KOPT-K1 (cell line): Measurements from ENCODE around the gene RYR2.

Experiments used
- H3K27ac ChIP-seq: fragments of 200-600 bp; sonication (generic); 2 replicates; pipeline ENCODE4 v1.5.1; 2016; ENCODE audit warnings: antibody characterized with exemption, mild to moderate bottlenecking, low read depth, low read length; ENCODE audit not compliant: poor library complexity, severe bottlenecking
- H3K36me3 ChIP-seq: fragments of 200-600 bp; sonication (generic); 2 replicates; pipeline ENCODE4 v1.5.1; 2017; ENCODE audit warnings: antibody characterized with exemption, mild to moderate bottlenecking, low read length, moderate library complexity; ENCODE audit not compliant: insufficient read depth
- H3K9me3 ChIP-seq: fragments of 200-600 bp; sonication (generic); 2 replicates; pipeline ENCODE4 v1.5.1; 2017; ENCODE audit warnings: antibody characterized with exemption, low read length, mild to moderate bottlenecking; ENCODE audit not compliant: insufficient read depth, poor library complexity, severe bottlenecking

RYR2 gene

DNA sequence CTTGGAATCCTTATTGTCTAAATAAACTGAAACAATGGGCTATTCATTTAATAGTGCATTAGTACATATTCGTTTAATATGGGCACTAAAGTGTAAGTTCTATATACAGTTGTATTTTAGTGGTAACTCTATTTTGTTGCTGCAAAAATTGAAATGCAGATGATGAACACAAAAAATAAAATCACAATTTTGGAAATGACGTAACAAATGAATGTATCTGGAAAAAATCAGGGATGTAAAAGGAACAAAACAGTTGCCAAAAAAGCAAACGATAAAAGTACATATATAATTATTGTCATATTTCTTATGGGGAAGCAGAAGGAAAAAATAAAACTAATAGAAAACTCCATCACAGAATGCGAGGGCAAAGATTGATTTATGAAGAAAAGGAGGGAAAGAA lies 254.9 kb downstream of the RYR2 start:
- Histone ChIP-seq H3K9me3 (no peaks in the 10 kb centered on the region), H3K36me3 (no peaks in the 10 kb centered on the region), H3K27ac (no peak overlapping the region)

DNA sequence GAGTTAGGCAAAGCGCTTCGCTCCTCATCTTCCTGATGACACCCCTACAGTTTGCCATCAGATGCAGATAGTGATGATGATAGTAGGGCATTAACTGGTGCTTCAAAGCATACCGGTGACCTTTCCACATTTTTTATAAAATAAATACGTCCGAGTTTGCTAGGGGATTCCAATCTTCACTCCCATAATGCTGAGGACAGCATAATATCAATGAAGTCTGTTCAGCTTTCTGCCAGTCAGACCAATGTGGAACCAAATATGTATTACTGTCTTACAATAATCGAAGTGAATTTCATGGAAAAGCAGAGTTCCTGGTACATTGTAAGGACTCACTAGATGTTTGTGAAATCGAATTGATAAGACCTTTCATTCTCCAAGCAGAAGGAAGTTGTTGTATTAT lies 258.7 kb downstream of the RYR2 start:
- Histone ChIP-seq H3K9me3 (no peaks in the 10 kb centered on the region), H3K27ac (no peak overlapping the region), H3K36me3 (no peaks in the 10 kb centered on the region)

DNA sequence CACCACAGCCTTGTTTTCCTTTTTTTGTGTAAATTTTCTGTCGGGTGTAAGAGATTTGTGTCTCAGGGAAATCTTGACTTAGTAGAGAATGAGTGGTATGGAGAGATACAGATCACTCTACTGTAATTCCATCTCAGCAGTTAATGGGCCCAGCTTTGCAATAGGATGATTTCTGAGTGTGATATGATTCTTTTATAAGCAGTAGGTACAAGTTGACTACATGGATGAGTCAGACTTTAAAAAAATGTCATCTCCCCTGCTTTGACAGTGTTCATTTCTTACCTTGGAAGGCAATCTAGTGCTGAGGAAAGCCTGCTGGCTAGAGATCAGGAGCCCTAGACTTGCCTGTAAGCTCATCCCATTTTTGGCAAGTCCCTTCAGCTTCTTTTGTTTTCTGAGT lies 261.9 kb downstream of the RYR2 start:
- H3K9me3 ChIP-seq, result no peaks in the 10 kb centered on the region
- H3K36me3 ChIP-seq, result no peaks in the 10 kb centered on the region
- no peak overlapping the region for H3K27ac ChIP-seq

DNA sequence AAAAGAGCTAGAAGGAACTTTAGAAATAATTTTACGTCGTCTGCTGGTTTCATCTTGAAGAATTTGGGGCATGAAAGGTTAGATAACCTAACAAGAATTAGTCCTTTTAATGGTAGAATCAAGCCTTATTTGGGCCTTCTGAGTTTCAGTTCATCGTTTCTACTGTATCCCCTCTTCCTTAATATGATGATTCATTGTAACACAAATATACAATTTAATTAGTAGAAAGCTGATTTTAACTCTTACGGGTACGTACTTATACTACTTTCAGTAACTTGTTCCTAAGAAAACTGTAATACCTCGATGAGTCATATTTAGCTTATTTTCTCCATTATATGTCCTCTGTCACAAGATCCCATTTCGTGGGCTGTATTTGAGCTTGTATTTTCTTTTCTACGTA lies 264.7 kb downstream of the RYR2 start:
- H3K36me3 ChIP-seq, result no peaks in the 10 kb centered on the region
- H3K9me3 ChIP-seq, result no peaks in the 10 kb centered on the region
- H3K27ac ChIP-seq, result no peak overlapping the region

DNA sequence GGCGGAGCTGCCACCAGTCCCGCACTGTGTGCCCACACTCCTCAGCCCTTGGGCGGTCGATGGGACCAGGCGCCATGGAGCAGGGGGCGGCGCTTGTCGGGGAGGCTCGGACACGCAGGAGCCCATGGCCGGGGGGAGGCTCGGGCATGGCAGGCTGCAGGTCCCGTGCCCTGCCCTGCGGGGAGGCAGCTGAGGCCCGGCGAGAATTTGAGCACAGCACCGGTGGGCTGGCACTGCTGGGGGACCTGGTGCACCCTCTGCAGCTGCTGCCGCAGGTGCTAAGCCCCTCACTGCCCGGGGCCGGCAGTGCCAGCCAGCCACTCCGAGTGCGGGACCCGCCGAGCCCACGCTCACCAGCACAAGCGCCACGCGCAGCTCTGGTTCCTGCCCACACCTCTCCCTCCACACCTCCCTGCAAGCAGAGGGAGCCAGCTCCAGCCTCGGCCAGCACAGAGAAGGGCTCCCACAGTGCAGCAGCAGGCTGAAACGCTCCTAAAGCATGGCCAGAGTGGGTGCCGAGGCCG lies 267.7 kb downstream of the RYR2 start:
- Histone ChIP-seq H3K36me3 (no peaks in the 10 kb centered on the region), H3K27ac (no peak overlapping the region), H3K9me3 (no peaks in the 10 kb centered on the region)

DNA sequence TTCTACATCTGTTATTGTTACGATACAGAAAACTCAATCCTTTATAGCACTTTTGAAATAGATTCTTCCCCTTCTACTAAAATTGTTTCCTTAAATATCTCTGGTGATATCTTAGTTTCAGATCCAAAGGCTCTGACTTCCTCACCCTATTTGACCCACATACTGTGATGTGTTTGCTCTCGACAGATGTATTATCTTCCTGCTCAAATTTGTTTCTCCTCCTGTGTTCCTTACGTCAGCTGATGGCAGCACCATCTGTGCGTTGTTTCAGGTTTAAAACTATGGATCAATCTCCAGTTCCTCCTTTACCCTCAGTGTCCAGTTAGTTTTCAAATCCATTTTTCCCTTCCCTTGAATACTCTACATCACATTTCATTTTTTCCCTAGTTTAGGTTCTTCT lies 274.4 kb downstream of the RYR2 start:
- Histone ChIP-seq H3K9me3 (no peaks in the 10 kb centered on the region), H3K36me3 (no peaks in the 10 kb centered on the region), H3K27ac (no peak overlapping the region)

DNA sequence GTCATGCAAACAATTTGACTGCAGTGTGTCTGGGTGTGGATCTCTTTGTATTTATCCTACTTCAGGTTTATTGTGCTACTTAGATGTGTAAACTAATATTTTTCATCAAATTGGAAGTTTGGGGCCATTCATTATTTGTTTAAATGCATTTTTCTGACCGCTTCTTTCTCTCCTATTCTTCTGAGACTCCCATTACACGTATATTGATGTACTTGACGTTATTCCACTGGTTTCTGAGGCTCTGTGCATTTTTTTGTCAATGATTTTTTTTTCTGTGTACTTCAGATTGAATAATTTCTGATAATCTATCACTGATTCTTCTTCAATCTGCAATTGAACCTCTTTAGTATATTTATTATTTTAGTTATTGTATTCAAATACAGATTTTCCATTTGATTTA lies 276.8 kb downstream of the RYR2 start:
- no peak overlapping the region for H3K27ac ChIP-seq
- no peaks in the 10 kb centered on the region for H3K9me3 ChIP-seq
- no peaks in the 10 kb centered on the region for H3K36me3 ChIP-seq

DNA sequence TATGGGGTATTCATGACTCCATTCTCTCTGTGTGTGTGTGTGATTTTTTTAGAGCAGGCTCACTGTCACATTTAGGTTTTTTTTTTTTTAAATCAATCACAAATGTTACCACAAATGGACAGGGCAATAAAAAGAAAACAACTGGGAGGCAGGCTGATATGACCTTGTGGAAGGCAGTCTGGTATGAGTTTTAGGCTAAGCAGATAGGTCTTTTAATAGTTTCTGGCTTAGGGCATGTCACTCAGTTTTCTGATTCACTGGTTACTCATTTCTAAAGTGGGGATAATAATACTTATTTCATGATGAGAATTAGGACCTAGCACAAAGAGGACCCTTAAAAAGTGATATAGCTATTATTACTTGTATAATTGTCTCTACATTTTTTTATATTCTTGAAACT lies 278.9 kb downstream of the RYR2 start:
- Histone ChIP-seq H3K27ac (no peak overlapping the region), H3K9me3 (no peaks in the 10 kb centered on the region)

DNA sequence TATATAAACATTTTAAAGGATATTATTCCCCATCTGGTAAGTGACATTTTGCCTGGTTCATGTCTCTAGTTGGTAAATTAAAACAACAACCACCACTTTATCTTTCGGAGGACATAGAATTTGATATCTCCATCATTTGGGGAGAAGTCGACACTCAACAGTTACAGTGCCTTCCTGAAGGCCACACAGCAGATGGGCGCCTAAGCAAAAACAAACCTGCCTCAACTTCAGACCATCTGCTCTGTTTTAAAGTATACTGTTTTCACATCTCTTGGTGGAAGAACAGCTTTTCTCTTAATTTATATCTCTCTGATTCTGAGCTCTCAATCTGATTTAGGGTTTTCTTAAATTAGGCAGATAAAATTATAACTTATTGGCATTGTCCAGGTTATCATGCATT lies 282.2 kb downstream of the RYR2 start:
- Histone ChIP-seq H3K27ac (no peak overlapping the region), H3K9me3 (no peaks in the 10 kb centered on the region), H3K36me3 (no peaks in the 10 kb centered on the region)

More for the DNA sequence above, 278.9 kb downstream of the RYR2 start:
- no peaks in the 10 kb centered on the region for H3K36me3 ChIP-seq

DNA sequence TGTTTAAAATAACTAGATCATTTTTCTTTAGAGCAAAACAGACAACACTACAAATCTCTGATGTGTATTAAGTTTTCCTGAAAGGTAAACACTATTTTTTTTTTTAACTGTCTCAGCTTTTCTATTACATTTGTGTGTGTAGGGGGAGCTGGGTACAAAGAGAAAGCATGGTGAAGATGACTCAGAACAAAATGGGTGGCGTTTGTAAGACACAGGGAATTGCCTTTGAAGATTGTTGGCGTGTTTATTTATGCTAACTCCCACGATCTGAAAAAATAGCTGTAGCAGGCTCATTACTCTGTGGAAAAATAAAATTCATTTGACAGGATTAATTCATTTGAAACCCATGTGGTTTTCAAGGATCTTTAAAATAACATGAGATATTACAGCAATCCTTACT lies 285.1 kb downstream of the RYR2 start:
- no peaks in the 10 kb centered on the region for H3K9me3 ChIP-seq
- no peaks in the 10 kb centered on the region for H3K36me3 ChIP-seq
- no peak overlapping the region for H3K27ac ChIP-seq

DNA sequence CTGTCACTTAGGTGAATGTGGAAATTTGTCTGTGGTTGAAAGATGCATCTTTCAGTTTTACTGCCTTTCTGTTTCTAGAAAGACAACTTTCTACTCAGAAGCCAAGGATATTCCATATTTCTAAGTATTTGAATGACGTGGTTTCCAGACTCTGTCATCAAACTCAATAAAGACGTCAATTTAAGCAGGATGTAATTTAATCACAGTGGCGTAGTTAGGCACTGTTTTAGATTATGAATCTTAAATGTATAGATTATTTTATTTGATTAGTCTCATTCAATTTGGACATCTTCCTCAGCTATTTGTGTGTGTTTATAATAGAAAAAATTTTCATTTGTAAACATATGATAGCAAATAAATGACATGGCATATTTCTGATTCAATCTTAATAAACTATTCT lies 298.9 kb downstream of the RYR2 start:
- Histone ChIP-seq H3K27ac (no peak overlapping the region), H3K36me3 (no peaks in the 10 kb centered on the region)

DNA sequence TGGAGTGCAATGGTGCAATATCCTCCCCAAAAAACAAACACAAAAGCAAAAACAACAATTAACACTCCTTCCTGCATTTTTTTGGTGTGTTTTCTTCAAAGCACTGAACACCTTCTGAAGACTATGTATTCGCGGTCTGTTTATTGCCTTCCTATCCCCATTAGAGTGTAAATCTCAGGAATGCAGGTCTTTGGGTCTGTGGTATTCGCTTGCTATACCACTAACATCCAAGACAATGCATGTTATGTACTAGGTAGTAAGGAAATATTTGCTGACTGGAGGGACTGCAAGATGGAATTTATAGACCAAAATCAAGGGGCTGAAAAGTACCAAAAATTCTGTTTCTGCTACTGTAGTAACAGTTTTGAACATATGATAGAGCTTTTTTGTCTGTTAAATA lies 299.4 kb downstream of the RYR2 start:
- no peak overlapping the region for H3K27ac ChIP-seq
- no peaks in the 10 kb centered on the region for H3K36me3 ChIP-seq

More for the DNA sequence above, 298.9 kb downstream of the RYR2 start:
- no peaks in the 10 kb centered on the region for H3K9me3 ChIP-seq

DNA sequence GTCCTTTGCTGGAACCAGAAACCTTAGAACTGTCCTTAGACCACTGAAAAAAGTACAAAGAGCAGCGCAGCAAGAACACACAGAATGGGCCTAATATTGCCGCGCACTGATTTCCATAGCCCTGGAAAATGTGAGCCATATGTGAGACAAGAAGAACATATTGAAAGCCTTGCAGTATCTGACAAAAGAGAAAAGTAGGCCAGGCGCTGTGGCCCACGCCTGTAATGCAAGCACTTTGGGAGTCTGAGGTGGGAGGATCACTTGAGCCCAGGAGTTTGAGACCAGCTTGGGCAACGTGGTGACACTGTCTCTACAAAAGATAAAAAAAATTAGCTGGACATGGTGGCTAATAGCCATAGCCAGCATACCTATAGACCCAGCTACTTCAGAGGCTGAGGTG lies 300.7 kb downstream of the RYR2 start:
- H3K9me3 ChIP-seq, result no peaks in the 10 kb centered on the region
- no peaks in the 10 kb centered on the region for H3K36me3 ChIP-seq
- H3K27ac ChIP-seq, result no peak overlapping the region

More for the DNA sequence above, 299.4 kb downstream of the RYR2 start:
- no peaks in the 10 kb centered on the region for H3K9me3 ChIP-seq

DNA sequence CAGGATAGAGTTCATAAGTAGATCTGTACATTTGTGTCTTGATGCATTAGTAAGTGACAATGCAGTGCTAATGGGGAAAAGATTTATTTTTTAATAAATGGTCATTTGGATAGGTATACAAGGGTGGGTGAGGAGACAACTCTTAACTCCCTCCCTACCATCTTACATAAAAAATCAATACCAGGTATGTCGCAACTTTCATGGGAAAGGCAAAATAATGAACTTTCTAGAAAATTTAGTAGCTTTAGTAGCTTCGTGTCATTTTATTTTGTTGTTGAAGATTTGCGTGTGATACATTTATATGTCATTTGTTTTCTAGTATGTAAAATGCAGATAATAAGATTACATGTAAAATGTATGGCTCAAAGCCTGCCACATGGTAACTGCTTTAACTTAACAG lies 310.8 kb downstream of the RYR2 start:
- no peak overlapping the region for H3K27ac ChIP-seq
- H3K9me3 ChIP-seq, result no peaks in the 10 kb centered on the region
- no peaks in the 10 kb centered on the region for H3K36me3 ChIP-seq

DNA sequence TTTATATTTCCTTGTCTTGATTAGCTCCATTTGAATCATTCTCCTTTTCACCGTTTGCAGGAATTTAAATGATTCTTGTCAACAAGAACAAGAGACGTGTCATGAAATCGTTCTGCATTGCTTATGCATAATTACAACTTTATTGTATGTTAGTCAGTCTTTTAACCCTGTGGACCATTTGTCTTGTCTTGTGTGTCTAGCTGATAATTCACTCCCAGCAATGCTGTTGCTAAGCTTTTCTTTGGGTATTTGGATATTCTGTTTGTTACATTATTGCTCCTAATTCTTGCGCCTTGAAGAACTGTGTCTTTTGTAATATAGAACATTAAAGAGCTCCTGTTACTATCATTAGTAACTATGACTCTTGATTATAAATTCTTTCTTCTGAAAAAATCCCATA lies 311.9 kb downstream of the RYR2 start:
- H3K36me3 ChIP-seq, result no peaks in the 10 kb centered on the region
- H3K9me3 ChIP-seq, result no peaks in the 10 kb centered on the region
- H3K27ac ChIP-seq, result no peak overlapping the region

DNA sequence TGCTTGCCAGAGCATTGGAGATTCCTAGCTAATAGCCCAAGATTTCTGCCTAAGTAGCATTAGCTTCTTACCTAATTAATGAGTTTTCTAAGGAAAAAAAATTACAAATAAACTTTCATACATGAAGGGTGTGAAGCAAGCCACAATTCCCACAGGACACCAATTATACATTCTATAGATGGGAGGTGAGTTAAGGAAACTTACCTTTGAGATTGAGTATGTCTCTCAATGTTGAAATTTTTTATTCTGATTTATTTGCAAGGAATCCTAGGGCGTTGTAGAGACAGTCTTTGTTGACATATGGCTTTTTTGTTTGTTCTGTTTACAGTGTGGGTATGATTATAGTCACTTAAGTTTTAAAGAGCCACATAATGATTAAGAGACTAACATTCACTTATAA lies 313.0 kb downstream of the RYR2 start:
- no peaks in the 10 kb centered on the region for H3K36me3 ChIP-seq
- no peak overlapping the region for H3K27ac ChIP-seq
- no peaks in the 10 kb centered on the region for H3K9me3 ChIP-seq

DNA sequence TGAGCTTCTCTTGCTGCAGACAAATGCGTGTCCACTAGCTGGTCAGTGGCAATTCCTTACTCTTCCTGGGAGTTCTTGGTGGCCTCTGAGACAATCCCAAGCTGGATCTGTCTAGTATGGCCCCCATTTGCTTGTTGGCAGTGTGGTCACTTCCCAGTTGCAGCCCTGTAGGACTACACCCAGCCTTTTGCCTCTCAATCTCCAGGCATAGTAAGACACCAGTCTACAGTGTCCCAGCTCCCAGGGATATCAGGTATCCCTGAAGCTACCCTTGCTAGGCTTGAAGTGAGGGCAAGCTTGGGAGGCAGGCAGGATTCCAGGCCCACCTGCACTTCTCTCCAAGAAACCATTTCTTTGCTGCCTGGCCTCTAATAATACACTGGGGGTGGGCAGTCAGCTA lies 316.6 kb downstream of the RYR2 start:
- H3K36me3 ChIP-seq, result no peaks in the 10 kb centered on the region
- H3K27ac ChIP-seq, result no peak overlapping the region

More for the DNA sequence above, 316.6 kb downstream of the RYR2 start:
- H3K9me3 ChIP-seq, result no peaks in the 10 kb centered on the region
